NK-92 (cell line): ENCODE results near the gene EFR3B.

Experiments
- DNase-seq: peaks from one replicate; lab custom pipeline; 2025; ENCODE audit not compliant: unreplicated experiment; lab: John Stamatoyannopoulos, UW

Gene EFR3B

GRCh38 chr2:25068217-25068616 lies 26.3 kb downstream of the EFR3B start:
- DNase-seq, result no peak

- DNase-seq, result no peak
Observed at GRCh38 chr2:25071966-25072365, 30.1 kb downstream of the EFR3B start.

- DNase-seq, result no peak
Observed at GRCh38 chr2:25072606-25073005, 30.7 kb downstream of the EFR3B start.

DNA sequence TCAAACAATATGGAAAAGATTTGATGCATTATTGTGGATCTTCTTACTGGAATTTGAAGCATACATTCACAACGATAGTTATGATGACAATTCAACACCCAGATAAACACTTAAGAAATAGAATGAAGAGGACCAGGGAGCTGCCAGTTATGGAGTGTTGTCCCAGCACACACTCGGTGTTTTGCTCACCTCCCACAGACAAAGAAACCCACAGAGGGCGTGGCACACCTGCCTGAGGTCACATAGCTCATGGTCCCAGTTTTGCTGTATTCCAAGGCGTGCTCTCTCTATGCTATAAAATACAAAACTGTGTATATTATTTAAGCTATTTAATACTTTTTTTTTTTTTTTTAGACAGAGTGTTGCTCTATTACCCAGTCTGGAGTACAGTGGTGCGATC lies 31.1 kb downstream of the EFR3B start:
- DNase-seq, result no peak

GRCh38 chr2:25073914-25074313 lies 32.0 kb downstream of the EFR3B start:
- DNase-seq, result no peak

DNA sequence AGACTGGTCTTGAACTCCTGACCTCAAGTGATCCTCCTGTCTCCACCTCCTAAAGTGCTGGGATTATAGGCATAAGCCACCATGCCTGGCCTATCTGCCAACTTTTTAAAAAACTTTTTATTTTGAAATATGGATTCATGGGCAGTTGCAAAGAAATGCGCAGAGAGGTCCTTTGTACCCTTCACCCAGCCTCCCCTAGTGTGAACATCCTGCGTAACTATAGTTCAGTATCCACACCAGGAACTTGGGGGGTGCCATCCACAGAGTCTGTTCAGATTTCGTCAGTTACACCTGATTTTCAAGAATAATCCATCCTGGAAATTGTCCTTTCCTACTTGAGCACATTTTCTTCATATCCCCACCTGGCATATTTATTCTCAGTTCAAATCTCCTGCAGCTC lies 33.0 kb downstream of the EFR3B start:
- DNase-seq, result no peak

GRCh38 chr2:25076749-25077148 lies 34.9 kb downstream of the EFR3B start:
- DNase-seq, result no peak

DNA sequence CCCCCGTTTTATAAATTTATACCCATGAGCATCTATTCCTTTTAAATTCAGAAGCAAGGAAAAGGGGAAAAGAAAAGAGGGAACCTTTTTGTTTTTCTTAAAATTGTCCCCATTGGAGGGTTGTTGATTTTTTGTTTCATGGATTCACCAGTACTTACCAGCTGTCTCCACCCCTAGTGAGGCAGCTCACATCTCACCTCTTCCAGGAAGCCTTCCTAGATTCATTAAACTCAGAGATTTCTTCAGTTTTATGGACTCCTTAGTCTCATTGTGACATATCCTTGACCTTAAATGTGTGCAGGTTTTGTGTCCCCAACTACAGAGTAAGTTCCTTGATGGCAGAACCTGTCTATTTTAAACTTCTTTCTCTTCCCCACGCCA lies 35.9 kb downstream of the EFR3B start:
- no peak for DNase-seq

GRCh38 chr2:25078170-25079049 lies 36.5 kb downstream of the EFR3B start:
- DNase-seq, result no peak

DNA sequence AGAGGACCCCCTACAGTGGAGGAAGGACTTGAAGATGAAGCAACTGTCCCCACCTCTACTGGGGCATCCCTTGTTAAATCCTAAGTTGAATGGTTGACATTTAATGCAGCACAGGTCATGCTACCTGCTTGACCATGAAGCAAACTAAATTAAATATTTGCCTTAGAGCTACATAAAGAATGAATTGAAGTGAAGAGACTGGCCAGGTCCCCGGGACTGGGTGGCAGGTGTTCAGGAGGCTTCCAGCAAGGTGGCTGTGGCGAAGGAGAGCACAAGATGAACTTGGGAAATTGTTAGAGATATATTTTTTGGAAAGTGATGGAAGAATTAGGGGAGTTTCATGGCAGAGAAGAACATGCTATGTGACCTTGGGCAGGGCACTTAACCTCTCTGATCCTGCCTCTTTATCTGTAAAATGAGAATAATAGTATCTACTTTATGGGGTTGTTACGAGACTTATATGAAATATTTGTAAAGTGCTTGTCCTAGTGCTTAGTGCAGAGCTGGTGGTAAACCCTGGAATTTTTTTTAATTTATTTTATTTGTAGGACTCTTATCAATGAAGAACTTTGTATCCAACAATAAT lies 37.3 kb downstream of the EFR3B start:
- no peak for DNase-seq

DNA sequence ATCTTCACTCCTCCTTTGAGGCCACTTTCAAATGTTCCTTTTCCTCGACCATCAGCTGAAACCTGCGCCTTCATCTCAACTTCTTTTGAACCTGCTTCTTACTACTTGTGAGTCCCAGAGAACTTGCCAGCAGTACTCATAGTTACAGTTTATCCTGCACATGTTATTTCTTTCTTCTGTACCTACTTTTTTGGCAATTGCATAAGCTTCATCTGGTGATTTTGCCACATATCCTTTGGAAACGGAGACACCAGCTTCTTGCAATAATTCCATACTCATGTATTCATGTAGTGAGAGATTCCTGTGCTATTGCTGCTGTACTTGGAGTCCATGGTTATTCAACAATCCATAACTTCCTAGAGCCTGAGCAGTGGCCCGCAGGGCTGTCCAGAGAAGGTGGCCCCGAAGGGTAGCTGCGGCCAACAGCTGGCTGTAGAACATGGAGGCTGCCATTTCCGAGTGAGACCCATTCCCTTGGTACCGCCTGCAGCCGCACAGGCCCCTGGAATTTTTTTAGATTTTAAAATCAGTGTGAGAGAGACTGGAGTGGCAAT lies 39.4 kb downstream of the EFR3B start:
- DNase-seq, result no peak

DNA sequence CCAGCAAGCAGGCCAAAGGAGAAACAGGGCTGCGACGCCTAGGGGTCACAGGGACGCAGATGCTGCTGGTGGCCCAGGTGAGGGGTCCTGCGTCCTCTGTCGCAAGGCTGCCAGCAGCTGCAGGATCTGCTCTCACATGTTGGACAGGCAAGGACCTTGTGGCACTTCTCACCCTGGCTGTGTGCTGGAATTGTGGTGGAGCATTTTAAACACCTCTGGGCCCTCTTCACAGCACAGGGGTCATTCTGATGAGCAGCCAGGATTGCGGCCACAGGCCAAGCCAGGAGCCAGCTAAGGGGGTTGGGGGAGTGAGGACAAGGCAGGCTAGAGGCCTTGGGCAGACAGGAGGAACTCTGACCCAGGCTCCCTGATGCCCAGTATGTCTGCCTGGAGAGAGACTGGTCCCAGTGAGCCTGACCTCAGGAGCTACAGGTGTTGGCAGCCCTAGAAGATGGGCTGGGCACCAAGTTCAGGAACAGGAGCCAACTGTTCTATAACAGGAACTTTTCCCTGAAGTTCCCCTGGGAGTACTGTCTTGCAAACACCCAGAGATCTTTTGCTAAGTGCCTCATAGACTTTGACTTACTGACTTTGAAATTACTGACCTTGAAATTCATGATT lies 40.2 kb downstream of the EFR3B start:
- no peak for DNase-seq

GRCh38 chr2:25085761-25086560 lies 44.1 kb downstream of the EFR3B start:
- DNase-seq, result no peak

DNA sequence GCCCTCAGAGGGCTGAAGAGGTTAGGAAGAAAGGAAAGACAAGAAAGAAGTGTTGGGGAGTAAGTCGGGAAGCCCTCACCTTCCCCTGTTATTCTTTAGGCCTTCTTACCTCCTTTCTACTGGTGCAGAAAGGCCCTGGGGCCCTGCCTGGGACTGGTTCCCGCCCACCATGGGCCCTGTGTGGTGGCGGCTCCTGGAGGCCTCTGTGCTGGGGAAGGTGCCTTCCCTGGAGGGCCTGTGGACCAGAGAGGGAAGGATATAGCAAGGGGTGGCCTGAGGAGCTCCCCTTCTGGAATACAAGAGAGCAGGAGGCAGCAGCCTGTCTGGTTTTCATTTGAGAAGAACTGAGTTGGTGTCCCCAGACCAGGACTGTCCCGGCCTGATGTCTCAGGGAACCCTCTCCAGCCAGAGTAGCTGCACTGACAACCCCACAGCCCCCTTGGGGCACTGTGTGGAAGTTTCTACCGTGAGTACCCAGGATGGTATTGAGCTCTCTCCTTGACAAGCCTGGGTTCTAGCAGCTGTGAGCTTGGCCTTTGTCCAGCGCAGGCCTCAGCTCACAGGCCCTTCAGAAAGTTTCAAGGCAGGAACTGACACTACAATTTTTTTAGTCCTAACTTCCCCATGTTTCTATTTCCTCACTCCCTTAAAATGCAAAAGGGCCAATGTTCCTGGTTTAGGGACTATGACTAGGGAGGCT lies 47.1 kb downstream of the EFR3B start:
- no peak for DNase-seq

DNA sequence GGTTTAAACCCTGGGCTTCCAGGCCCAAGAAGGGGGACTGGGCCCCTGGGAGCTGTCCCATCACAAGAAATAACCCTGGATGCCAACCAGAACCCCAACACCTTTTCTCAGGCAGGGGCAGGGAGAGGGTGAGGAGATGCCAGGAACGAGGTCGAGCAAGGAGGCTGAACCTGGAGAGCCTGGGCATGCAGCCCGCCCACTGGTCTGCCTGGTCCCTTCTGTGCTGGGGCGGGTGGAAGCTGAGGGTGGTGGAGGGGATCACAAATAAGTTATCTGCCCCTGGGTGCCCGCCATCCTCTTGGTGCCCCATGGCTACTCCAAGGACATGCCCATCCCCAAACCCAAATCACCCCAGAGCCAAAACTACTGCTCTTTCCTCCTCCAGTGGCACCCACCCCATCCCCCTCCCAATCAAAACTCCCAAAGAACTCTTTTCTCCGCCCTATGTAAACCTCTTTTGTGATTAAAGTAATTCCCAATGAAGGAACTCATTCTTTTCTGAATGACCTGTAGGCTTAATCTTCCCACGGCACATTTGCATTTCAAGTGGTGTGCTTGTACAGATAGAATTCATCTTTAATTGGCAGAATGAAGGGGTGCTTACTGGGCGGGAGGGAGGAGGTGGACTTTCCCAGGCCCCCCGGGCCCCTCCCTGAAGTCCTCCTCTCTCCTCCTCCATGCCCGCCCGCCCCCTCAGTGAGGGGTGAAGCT lies 47.9 kb downstream of the EFR3B start:
- DNase-seq, result no peak

DNA sequence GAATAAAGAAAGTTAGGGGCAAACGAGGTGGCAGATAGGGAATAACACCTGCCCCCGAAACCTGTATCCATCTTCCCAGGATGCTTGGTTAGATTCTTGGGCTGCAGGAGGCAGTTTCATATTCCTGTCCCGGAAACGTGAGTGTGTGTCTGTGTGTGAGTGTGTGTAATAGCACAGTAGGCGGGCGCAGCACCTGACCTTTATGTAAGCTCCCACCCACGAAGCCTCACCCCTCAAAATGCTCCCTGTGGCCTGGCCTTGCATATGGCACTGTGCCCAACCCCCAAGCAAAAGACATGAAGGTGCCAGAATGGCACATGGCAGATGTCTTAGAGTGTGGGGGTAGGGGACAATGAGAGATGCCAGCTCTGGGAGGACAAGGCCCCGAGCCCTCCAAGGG lies 48.9 kb downstream of the EFR3B start:
- DNase-seq, result no peak

DNA sequence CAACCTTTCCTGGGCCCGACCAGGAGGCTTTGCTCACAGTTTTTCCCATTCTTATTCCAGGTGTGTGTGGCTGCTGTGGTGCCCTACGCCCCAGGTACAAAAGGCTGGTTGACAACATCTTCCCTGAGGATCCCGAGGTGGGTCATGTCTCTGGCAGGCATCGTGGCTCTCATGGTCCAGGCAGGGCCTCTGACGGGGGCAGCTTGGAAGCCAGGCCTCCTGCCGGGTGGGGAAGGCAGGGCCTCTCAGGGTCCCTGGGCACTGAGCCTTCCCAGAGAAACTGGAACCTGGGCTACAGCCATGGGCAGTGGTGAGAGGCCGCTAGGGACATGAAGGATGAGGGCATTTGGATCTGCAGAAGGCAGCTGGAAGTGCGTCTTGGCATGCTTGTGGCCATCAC lies 49.4 kb downstream of the EFR3B start:
- no peak for DNase-seq

- no peak for DNase-seq
Observed at GRCh38 chr2:25098056-25098455, 56.2 kb downstream of the EFR3B start.

- no peak for DNase-seq
Observed at GRCh38 chr2:25098670-25099486, 57.0 kb downstream of the EFR3B start.
